ENCODE data around the gene FAM241A. TPM values are rescaled to one million over a fixed set of nuclear protein-coding genes. Genes with fewer than 3 reads are reported as not detected.

Gene FAM241A
- total RNA-seq, 1 experiment from 2014 or later: 0.90 TPM

- intact Hi-C loops (cut with micrococcal nuclease; ENCODE audit: unreplicated experiment): no loop called here
- no peak overlapping the region for H3K27ac ChIP-seq (ENCODE audit: low read length)
- no peak for TF ChIP-seq REST (IDR thresholded peaks at IDR 0.05; ENCODE audit: insufficient read depth in 1 of 2, low read depth in 2 of 2, low read length in 1 of 2)
- no peak for TF ChIP-seq CTCF (IDR thresholded peaks at IDR 0.05)
- no peak for TF ChIP-seq TCF7L2 (IDR thresholded peaks at IDR 0.05; ENCODE audit: low read depth, low read length)
- no peak for TF ChIP-seq POLR2AphosphoS5 (IDR thresholded peaks at IDR 0.05; ENCODE audit: low read depth, low read length)
- H3K27me3 ChIP-seq (ENCODE audit: control insufficient read depth, insufficient read depth, low read length): no peaks in the 10 kb centered on the region
- no peaks in the 10 kb centered on the region for H3K36me3 ChIP-seq (ENCODE audit: control insufficient read depth, insufficient read depth, low read length)
- DNase-seq (ENCODE audit: low read depth, low spot score): no peak
- CTCF ChIA-PET: no interaction called here
- no peak overlapping the region for H3K4me3 ChIP-seq (ENCODE audit: low read depth in 2 of 2, low read length in 2 of 2)
- POLR2A ChIA-PET: no interaction called here
- BruUV-seq (replicated peaks): no TSS peak
- in situ Hi-C loops (cut with HindIII; ENCODE audit: low pct_unique_long_range_greater_than_20kb, low sequenced_read_pairs): no loop called here
- ATAC-seq: no peak
- no peaks in the 10 kb centered on the region for H3K9me3 ChIP-seq (ENCODE audit: control insufficient read depth, insufficient read depth, low read depth, low read length)
- H3K4me1 ChIP-seq (ENCODE audit: control insufficient read depth, insufficient read depth, low read length): no peaks in the 10 kb centered on the region
These were observed 39.9 kb upstream of the FAM241A start for GRCh38 chr4:112105201-112105969.

- TF ChIP-seq TCF7L2 (IDR thresholded peaks at IDR 0.05; ENCODE audit: low read depth, low read length): no peak
- TF ChIP-seq CTCF (IDR thresholded peaks at IDR 0.05): no peak
- no peak for TF ChIP-seq SIN3A (IDR thresholded peaks at IDR 0.05; ENCODE audit: borderline replicate concordance, insufficient read depth, low read depth, low read length)
- no peak for TF ChIP-seq POLR2AphosphoS5 (IDR thresholded peaks at IDR 0.05; ENCODE audit: low read depth, low read length)
- TF ChIP-seq REST (IDR thresholded peaks at IDR 0.05; ENCODE audit: insufficient read depth in 1 of 2, low read depth in 2 of 2, low read length in 1 of 2): no peak
- Histone ChIP-seq H3K9me3 (ENCODE audit: control insufficient read depth, insufficient read depth, low read depth, low read length) (no peaks in the 10 kb centered on the region), H3K27ac (ENCODE audit: low read length) (no peak overlapping the region), H3K27me3 (ENCODE audit: control insufficient read depth, insufficient read depth, low read length) (no peaks in the 10 kb centered on the region), H3K36me3 (ENCODE audit: control insufficient read depth, insufficient read depth, low read length) (no peaks in the 10 kb centered on the region; the same call in 1 of the 2 replicates), H3K4me3 (ENCODE audit: low read depth in 2 of 2, low read length in 2 of 2) (no peak overlapping the region), H3K4me1 (ENCODE audit: control insufficient read depth, insufficient read depth, low read length) (no peaks in the 10 kb centered on the region)
- in situ Hi-C loops (cut with HindIII; ENCODE audit: low pct_unique_long_range_greater_than_20kb, low sequenced_read_pairs): no loop called here
- no peak for ATAC-seq
- ChIA-PET POLR2A (no interaction called here), CTCF (no interaction called here)
- no peak for DNase-seq (ENCODE audit: low read depth, low spot score)
- no TSS peak for BruUV-seq (replicated peaks)
- intact Hi-C loops (cut with micrococcal nuclease; ENCODE audit: unreplicated experiment): no loop called here
These were observed 35.7 kb upstream of the FAM241A start for GRCh38 chr4:112109360-112110058.

All from Panc1 (cell line).